ENCODE data around the gene RNF144A. TPM values are rescaled to one million over a fixed set of nuclear protein-coding genes. Genes with fewer than 3 reads are reported as not detected.

RNF144A gene
- total RNA-seq, 1 donor from 2014 or later: 15.2 TPM

GRCh38 chr2:7004636-7005035 is 87.4 kb downstream of the RNF144A start:
- DNase-seq (ENCODE audit: low spot score): no peak

DNA sequence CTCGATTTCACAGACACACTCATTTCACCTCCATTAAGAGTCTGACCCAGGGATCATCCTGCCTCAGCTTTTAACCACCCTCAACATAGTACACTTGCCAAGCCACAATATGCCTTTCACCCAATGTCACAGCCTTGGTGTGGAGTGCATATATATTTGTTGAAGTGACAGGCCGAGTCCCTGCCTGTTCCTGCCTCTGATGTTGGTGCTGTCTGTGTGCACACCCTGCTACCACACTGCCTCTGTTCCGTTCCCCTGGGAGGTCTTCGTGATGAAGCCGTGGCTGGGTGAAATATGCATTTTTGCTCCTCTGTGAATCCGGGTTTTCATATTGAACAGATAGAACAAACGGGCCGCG is 90.3 kb downstream of the RNF144A start:
- DNase-seq (ENCODE audit: low spot score): no peak

DNA sequence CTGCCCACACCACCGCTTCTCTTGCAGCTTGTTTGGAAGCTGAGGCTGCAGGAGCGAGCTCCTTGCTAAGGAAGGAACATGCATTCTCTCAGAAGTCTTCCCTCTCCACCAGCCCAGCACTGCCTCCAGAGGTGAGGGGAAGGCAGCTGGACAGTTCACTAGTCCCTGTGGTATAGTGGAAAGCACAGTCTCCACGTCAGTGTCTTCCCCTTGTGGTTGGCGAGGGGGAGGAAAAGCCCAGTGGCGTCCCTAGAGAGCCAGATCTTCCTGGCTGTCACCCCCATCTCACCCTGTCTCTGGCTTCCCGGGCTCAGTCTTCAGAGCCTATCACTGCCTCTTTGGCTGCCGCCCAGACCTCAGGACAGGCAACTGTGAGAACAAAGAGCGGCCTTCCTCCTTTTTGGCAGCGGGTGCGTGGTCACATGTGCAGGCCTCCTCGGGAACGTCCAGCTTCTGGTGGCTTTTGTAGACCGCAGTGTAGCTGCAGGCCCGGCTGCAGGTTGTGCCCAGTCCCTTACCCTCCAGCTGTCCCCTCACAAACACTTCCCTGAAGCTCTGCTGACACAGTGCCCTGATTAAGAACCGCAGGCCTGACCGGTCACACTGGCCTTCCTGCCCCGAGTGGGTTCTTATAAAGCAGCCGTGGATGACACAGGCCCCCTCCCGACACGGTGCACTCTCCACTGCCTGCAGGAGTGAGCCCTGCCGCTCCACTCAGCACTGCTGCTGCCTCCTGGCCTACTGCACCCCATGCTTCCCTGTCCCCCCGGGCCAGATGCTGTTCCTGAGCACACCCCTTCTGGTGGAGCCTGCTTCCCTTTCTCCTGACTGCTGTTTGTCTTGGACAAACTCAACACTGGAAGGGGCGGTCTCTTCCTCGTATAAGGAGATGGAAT is 90.9 kb downstream of the RNF144A start:
- DNase-seq (ENCODE audit: low spot score): peak; percentile 92

GRCh38 chr2:7009207-7009911 is 92.1 kb downstream of the RNF144A start:
- no peak for DNase-seq (ENCODE audit: low spot score)

GRCh38 chr2:7010391-7011054 is 93.3 kb downstream of the RNF144A start:
- DNase-seq (ENCODE audit: low spot score): no peak

- no peak for DNase-seq (ENCODE audit: low spot score)
Measured at GRCh38 chr2:7011356-7012083, 94.3 kb downstream of the RNF144A start.

DNA sequence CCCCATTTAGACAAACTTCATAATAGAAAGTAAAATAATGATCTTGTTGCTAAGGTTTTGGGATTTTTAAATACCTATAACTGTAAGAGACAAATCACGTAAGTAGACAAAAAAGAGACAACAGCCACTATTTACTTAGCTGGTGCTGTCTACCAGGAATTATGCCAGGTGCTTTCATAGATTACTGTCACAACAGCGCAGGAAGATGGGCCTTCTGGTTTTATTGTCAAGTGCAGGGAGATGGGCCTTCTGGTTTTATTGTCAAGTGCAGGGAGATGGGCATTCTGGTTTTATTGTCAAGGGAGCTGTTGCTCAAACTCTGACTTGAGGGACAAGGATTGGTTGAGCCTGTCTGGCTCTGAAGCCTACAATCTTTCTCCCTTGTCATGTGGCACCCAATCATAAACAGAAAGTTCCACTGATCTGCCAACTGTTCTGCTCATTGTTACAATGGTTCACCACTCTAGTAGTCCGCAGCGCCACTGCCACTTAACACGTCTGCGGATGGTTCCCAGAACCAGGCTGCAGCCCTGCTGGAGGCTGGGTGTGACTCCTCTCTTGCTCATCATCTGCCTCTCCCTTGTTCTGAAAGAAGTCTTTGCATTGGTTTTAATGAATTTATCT is 95.0 kb downstream of the RNF144A start:
- no peak for DNase-seq (ENCODE audit: low spot score)

- no peak for DNase-seq (ENCODE audit: low spot score)
Measured at GRCh38 chr2:7013471-7014160, 96.4 kb downstream of the RNF144A start.

GRCh38 chr2:7014174-7014640 is 97.0 kb downstream of the RNF144A start:
- no peak for DNase-seq (ENCODE audit: low spot score)

- no peak for DNase-seq (ENCODE audit: low spot score)
Measured at GRCh38 chr2:7015007-7015950, 98.1 kb downstream of the RNF144A start.

- no peak for DNase-seq (ENCODE audit: low spot score)
Measured at GRCh38 chr2:7016148-7016547, 98.9 kb downstream of the RNF144A start.

DNA sequence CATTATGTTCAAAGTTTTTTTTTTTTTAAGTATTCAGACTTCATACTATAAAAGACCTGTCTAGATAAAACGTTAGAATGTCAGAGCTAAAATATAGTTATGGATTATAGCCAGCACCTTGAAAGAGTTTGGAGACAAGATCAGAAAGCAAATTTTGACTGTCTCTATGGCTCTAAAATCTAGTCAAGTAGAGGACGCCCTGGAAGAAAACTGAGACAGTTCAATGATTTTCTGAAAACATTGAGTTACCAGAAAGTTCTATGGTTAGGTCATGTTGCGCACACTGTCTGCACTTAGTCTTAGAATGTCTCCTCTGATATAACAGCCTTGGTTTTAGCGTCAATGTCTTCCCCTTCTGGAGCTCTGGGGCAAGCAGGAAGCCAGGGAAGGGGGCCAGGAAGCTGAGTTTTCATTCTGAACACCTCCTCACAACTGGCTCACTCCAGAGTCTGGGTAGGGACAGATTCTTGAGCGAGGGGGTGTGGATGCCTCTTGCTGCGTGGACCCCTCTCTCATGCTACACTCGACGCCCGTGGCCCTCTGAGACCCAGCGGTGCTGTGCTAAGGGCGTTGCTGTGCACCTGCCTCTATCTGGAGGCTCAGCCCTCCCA is 99.5 kb downstream of the RNF144A start:
- DNase-seq (ENCODE audit: low spot score): no peak

GRCh38 chr2:7017671-7018281 is 100.6 kb downstream of the RNF144A start:
- DNase-seq (ENCODE audit: low spot score): no peak

DNA sequence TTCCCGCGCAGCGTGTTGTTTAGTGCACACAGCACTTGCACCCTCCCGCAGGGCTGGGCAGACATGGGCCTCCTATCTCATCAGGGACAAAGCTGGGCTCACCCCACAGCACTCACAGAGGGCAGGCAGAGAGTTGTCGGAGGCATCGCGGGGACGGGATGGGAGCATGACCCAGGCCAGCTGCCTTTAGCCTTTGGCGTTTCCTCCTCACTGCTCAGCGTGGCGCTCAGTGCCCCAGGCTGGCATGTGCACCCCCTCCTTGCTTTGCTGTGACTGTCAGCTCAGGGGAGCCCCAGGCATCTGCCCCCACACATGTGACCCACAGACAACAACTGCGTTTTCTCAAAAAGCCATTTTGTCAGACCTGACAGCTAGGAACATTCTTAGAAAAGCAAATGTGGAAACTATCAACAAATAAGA is 101.1 kb downstream of the RNF144A start:
- no peak for DNase-seq (ENCODE audit: low spot score)

GRCh38 chr2:7018767-7019166 is 101.6 kb downstream of the RNF144A start:
- no peak for DNase-seq (ENCODE audit: low spot score)

GRCh38 chr2:7019191-7019590 is 102.0 kb downstream of the RNF144A start:
- no peak for DNase-seq (ENCODE audit: low spot score)

- DNase-seq (ENCODE audit: low spot score): no peak
Measured at GRCh38 chr2:7020059-7020458, 102.8 kb downstream of the RNF144A start.

GRCh38 chr2:7020468-7020867 is 103.3 kb downstream of the RNF144A start:
- no peak for DNase-seq (ENCODE audit: low spot score)

Data from ureter (tissue), 1 donor.